Stimulated activated CD4-positive, alpha-beta T cell treated with anti-CD3 and anti-CD28 coated beads, TNF-alpha, amount 100 ng/mL, for 4 hours (primary cell): ENCODE measurements around the gene SLC25A42.
"Not testable (repeated sequence)": the region's sequence is repeated elsewhere in the genome, so short reads cannot be mapped to it uniquely, and the experiment has no call there.

Experiments used
- DNase-seq, 3 experiments: peaks; one replicate each; pipeline ENCODE4 v3.0.0-alpha.2; 2020; ENCODE audit warnings: low read depth in 3 of 3

SLC25A42 gene

DNA sequence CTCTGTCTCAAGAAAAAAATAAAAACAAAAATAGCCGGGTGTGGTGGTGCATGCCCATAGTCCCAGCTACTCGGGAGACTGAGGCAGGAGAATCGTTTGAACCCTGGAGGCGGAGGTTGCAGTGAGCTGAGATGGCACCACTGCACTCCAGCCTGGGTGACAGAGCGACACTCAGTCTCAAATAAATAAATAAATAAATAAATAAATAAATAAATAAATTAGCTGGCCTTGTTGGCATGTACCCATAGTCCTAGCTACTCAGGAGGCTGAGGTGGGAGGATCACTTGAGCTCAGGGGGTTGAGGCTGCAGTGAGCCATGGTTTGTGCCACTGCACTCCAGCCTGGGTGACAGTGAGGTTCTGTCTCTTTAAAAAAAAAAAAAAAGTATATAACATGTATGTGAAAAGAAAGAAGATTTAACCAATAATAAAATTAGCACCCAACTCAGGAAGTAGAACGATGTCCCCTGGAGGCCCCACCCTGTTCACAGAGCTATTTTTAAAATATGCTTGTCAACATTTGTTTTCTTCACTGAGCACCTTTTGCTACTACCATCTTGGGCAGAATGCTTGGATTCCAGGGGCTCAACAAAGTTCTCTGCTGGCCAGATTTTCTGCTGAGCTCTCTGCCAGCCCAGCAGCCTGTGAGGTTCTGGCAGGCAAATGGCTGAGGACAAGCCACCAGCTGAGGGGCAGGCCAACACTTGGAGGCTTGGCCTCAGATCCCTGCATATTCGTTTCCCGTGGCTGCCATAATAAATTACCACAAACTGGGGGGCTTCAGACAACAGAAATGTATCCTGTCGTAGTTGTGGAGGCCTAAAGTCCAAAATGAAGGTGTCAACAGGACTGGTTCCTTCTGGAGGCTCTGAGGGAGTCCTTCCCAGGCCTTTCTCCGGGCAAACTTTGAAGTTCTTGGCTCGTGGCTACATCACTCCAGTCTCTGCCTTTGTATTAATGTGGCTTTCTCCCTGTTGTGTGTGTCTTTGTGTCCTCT is 5.2 kb downstream of the SLC25A42 start:
- no peak for DNase-seq

DNA sequence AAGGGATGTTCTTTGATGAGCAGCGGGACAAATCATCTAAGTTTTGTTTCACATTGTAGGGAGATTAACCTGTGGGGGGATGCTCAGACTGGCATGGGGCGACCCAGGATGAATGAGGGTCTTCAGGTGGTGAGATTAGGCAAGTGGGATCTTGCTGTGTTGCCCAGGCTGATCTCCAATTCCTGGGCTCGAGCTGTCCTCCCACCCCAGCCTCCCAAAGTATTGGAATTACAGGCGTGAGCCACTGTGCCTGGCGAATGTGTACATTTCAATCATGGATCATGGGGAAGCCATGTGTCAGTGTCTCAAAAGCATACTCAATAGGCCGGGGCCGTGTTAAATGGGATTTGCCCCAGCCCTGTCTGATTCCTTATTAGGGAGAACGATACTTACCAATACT is 8.1 kb downstream of the SLC25A42 start:
- DNase-seq = no peak

DNA sequence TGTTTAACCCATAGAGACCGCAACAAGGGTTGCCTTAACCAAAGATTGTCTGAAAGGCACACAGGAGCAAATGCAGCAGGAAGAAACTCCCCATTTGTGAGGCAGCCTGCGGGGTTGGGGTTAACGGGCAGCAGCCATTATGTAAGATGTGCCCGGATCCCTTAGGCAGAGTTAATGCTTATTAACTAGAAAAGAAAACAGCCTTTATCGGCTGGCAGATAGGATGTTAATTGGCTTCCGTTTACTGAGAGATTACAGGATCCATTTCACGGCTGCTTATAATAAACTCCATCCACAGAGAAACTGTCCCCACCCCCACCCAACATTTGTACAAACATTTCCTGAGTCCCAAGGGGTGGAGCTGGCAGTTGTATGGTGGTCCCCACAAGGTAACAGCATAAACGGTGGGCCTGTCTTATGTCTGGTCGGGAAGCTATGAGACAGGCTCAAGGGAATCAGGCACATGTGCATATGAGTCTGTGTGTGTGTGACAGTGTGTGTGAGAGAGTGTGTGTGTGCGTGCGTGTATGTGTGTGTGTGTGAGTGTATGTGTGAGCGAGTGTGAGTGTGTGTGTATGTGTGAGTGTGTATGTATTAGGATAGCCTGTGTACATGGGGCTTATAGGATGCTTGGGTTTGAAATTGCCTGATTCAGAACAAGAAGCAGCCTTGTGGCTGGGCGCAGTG is 10.5 kb downstream of the SLC25A42 start:
- no peak for DNase-seq

DNA sequence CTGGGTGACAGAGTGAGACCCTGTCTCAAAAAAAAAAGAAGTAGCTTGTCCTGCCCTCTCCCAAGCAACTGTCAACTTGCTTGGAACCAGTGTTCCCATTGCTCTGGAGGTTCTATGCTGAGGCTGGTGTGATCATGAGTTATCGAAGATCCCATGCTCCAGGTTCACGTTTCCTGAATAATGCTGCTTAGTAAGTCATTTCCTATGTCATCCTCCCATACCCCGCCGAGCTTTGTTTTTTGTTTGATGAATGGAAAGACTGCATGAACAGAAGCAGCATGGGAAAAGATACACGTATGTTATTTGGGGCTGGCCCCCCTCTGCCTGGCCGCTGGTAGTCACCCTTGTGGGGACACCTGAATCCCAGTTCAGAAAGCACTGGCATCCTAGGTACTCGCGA is 11.3 kb downstream of the SLC25A42 start:
- DNase-seq = no peak

DNA sequence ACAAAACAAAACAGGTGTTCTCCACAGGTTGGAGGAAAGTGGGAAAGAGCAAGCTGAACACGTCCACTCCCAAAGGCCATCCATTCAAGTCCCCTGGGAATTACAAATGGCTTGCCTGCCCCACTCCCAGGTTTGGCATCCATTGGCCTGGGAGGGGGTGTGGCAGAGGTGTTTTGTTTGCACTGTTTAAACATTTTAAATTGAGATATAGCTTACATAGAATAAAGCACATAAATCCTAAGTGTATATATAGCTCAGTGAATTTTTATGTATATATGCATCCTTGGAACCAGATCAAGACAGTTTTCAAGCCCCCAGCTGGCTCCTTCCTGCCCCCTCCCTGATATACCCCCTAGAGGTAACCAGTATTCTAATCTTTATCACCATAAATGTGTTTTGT is 12.7 kb downstream of the SLC25A42 start:
- DNase-seq = no peak

DNA sequence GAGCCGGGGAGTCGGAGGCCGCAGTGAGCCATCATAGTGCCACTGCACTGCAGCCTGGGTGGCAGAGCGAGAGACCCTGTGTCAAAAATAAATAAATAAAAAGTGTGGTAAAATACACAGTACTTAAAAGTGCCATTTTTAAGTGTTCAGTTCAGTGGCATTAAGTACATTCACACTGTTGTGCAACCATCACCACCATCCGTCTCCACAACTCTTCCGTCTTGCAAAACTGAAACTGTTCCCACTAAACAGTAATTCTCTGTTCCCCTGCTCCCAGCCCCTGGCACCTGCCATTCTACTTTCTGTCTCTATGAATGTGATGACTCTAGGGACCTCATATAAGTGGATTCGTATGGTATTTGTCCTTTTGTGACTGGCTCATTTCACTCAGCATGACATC is 13.3 kb downstream of the SLC25A42 start:
- DNase-seq = no peak

DNA sequence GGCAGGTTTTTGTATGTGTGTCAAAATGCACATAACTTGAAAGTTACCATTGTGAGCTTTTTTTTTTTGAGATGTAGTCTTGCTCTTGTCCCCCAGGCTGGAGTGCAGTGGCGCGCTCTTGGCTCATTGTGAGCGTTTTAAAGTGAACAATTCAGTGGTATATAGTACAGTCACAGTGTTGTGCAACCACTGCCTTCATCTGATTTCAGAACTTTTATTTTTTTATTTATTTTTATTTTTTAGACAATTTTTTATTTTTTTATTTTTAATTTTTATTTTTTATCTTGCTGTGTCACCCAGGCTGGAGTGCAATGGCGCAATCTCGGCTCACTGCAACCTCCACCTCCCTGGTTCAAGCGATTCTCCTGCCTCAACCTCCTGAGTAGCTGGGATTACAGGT is 15.0 kb downstream of the SLC25A42 start:
- no peak for DNase-seq

DNA sequence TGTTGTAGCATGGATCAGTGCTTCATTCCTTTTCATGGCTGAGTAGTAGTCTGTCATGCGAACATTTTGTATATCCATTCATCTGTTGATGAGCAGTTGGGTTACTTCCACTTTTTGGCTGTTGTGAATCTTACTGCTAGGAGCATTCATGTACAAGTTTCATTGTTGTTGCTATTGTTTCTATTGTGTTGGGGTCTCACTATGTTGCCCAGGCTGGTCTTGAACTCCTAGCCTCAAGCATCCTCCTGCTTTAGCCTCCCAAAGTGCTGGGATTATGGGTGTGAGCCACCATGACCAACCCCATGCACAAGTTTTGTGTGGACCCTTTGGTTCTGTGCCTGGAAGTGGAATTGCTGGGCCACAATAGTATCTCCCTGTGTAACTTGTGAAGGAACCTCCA is 15.8 kb downstream of the SLC25A42 start:
- no peak for DNase-seq

DNA sequence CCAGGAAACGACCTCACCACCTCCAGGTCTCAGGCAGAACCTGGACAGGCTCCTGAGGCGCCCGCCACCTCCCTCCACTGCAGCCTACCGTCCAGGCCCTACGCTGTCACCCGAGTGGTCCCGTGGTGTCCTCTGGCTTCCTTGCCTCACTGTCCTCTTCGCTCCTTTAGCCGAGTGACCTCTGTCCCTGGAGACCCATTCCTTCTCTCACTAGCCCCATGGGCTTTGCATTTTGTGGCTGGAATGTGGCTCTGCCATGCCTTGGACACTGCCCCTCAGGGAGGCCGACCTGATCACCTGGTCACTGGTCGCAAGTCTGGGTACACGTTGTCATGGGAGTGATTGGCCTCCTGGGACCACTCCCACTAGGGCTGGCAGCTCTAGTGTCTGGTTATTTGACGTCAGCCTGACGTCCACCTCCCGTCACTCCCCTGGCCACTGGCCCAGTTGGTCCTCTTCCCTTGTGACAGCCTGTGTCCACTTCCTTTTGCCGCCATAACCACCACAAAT is 17.9 kb downstream of the SLC25A42 start:
- DNase-seq = no peak

DNA sequence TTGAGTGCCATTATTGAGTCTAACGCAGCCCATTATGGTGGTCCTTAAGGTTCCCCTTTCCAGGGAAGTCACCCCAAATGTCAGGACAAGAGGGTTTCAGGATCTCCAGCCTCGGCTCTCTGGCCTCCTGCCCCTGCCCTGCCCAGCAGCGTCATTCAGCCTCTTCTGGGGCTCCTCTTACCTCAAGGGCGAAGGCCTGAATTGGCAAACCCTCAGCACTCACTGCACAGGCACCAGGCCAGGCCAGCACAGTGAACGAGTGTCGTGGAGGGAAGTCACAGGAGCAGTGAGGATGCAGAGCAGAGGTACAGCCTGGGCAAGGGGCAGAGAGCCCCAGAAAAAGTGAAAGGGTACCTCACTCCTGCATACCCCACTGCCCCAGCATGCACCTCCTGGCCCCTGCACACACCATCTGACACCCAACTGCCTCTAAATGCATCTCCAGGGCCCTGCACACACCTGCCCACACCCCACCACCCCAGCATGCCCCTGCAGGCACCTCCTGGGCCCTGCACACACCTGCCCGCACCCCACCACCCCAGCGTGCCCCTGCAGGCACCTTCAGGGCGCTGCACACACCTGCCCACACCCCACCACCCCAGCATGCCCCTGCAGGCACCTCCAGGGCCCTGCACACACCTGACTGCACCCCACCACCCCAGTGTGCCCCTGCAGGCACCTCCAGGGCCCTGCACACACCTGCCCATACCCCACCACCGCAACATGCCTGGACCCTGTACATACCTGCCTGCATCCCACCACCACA is 19.8 kb downstream of the SLC25A42 start:
- no peak for DNase-seq

DNA sequence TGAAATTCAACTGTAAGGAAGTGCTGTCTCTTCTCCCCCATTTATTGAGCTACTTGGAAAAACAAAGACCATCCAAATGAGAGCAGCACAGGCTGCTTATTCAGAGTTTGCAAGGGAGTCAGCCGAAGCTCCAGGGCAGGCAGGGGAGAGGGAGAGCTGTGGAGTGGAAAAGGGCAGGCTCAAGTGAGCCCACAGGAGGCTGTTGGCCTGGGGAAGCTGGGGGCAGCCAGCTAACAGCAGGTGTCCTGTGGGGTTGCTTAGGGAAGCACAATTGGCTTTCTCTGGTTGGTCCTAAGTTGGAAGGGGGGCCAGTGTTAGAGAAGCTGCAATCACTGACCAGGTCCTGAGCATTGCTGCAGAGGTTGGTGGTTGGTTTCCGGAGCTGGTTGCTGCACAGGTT is 23.9 kb downstream of the SLC25A42 start:
- DNase-seq = no peak

DNA sequence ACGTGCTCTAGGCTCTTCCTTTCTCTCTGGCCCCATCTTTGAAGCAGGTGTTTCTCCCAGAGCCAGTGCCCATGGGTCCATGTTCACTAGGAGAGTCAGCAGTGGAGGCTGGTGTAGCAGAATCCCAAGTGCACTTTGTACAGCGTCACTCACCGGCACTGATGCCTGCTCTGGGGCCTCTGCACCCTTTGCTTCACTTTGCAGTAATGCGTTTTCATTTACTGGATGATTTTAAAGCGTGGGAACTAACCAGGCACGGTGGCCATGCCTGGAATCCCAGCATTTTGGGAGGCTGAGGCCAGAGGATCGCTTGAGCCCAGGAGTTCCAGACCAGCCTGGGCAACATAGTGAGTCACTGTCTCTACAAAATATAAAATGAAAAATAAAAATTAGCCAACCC is 30.7 kb downstream of the SLC25A42 start:
- DNase-seq = no peak

DNA sequence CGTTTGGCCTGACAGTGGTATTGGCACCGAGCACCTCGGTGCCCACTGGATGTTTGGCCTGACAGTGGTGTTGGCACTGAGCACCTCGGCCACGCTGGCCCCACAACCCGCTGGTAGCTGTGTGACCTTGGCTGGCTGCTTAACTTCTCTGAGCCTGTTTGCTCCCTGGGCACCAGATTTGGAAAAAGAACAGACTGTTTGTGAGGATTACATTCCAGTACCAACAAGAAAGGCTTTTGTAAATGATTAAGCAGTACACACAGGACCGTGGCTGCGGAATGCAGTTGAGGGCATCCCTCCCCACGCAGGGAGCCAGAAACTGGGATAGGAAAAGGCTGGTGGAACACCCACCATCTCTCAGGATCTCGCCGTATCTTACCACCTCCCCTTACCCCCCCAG is 31.9 kb downstream of the SLC25A42 start:
- DNase-seq = no peak

DNA sequence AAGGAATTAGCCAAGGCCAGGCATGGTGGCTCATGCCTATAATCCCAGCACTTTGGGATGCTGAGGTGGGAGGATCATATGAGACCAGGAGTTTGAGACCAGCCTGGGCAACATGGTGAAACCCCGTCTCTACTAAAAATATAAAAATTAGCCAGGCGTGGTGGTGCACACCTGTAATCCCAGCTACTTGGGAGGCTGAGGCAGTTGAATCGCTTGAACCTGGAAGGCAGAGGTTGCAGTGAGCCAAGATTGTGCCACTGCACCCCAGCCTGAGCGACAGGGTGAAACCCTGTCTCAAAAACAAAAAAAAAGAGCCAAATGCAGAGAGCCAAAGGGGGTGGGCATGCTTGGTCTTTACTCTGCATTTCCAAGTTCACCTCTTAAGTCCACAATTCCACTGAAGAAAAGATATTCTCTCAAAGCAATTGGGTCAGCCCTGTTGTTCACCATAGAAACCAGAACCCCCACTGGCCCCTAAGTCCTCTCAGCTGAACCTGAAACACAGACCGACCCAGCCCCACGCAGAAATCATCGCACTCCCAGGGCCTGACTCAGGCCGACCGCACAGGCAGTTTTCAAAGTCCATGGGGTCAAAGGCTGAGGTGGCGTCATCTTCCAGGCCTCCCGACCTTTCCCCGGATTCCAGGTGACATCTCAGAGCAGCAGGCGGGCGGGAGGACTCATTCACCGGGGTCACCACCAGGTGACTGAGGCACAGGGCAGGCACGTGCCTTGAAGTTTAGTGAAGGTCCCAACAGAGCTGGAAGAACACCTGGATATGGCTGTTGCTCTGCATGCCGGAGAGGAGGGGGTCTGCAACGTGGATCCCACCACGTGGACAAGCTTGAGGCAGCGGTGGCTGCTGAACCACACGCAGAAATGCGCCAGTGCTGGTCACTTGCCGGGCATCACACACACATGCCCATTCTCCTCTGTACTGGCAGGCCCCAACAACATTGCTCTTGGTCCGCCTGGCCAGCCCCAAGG is 33.1 kb downstream of the SLC25A42 start:
- no peak for DNase-seq

DNA sequence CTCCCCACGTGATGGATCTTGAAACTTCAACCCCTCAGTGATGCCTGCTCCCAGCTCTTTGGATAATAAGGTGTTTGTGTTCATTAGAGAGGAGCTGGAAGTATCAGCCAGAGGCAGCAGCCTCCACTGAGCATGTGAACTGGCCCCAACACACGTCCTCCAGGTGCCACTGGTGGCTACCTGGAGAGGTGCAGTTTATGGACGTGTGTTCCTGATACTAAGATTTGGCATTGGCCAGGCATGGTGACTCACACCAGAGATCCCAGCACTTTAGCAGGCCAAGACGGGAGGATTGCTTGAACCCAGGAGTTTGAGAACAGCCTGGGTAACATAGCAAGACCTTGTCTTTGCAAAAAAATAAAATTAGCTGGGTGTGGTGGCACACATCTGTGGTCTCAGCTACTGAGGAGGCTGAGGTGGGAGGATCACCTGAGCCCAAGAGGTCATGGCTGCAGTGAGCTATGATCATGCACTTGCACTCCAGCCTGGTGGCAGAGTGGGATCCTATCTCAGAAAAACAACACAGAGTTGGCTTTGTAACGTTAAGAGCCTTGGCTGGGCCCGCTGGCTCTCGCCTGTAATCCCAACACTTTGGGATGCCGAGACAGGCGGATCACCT is 34.4 kb downstream of the SLC25A42 start:
- no peak for DNase-seq

DNA sequence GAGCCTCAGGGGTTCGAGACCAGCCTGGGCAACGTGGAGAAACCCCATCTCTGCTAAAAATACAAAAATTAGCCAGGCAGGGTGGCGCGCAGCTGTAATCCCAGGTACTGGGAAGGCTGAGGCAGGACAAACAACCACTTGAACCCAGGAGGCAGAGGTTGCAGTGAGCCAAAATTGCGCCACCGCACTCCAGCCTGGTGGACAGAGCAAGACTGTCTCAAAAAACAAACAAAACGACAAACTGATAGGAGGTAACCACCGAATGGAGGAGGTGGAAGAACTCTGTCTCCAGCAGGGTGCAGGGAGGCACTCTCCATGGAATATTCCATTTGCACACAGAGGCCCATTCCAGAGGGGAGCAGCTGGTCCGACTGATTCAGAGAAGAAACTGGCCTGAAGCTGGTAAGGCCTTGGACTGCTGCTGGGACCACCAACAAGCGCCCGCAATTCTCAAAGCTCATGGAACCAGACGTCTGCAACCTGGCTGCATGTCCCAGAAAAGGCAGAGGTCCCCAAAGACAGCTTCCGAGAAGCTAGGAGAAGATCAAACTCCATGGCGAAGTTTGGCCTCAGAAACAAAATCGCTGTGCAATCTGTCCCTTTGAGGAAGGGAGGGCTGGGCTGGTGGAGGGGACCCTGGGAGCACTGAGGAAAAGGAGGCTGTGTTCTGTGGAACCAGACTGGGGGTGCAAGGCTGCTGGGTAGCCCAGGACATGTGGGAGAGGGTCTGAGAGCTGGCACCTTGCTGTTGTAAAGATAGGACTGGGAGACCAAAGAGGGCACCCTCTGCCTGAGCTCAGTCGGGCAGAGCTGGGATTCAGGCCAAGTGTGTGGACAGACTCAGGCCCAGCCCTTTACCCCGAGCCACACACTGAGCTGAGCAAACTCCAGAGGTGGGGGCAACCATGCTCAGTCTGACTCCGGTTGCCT is 35.2 kb downstream of the SLC25A42 start:
- no peak for DNase-seq

DNA sequence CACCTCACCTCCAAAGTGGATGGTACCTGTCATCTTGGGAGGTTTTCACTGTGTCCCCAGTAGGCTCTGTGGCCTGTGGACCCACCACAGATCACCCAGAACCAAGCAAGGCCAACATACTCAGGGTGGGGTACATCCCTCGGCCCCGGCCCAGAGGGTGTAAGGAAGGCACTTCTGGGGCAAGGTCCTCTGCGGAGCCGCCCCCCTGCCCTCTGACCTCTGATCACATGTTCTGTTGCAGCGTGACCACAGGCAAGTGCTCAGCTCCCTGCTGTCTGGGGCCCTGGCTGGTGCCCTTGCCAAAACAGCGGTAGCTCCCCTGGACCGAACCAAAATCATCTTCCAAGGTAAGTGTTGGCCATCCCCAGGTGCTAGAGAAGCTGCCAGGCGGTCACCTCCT is 37.7 kb downstream of the SLC25A42 start:
- DNase-seq = no peak

DNA sequence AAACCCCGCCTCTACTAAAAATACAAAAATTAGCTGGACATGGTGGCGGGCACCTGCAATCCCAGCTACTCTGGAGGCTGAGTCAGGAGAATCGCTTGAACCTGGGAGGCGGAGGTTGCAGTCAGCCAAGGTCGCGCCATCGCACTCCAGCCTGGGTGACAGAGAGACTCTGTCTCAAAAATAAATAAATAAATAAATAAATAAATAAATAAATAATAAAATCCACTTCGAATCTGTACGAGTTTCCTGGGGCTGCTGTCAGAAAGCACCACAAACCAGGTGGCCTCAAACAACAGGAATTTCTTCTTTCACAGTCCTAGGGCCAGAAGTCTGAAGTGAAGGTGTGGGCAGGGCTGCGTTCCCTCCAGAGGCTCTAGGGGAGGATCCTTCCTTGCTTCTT is 38.8 kb downstream of the SLC25A42 start:
- DNase-seq = not testable (repeated sequence)

DNA sequence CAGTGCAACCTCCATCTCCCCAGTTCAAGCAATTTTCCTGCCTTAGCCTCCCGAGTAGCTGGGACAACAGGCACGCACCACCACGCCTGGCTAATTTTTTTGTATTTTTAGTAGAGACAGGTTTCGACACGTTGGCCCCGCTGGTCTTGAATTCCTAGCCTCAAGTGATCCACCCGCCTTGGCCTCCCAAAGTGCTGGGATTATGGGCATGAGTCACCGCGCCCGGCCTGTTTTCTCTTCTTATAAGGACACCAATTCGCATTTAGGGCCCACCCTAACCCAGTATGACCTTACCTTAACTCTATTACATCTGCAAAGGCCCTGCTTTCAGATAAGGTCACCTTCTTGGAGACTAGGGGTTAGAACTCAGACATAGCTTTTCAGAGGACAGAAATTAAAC is 39.4 kb downstream of the SLC25A42 start:
- DNase-seq = no peak
